ENCODE measurements around the gene BCR. TPM values are rescaled to one million over a fixed set of nuclear protein-coding genes. Genes with fewer than 3 reads are reported as not detected.

BCR gene
- total RNA-seq, 2 experiments from 2014 or later = 42.2 to 51.3 TPM

- peaks cover 10% of the 10 kb centered on the region for H3K4me1 ChIP-seq (ENCODE audit: insufficient read depth, low read length, poor library complexity, severe bottlenecking)
- peaks cover 33% of the 10 kb centered on the region; the same call in 1 of the 2 replicates for H3K36me3 ChIP-seq (ENCODE audit: insufficient read depth, low read length)
- no TSS peak for BruUV-seq (replicated peaks)
- TF ChIP-seq EZH2phosphoT487 (IDR thresholded peaks at IDR 0.05; ENCODE audit: borderline replicate concordance, low read depth, low read length) (no peak), CTCF (conservative IDR thresholded peaks at IDR 0.05; ENCODE audit: low read length) (no peak)
- POLR2A ChIA-PET = no interaction called here
- H4K20me1 ChIP-seq (ENCODE audit: insufficient read depth, low read length) = no peaks in the 10 kb centered on the region
- no peak for DNase-seq (ENCODE audit: low spot score)
- no peaks in the 10 kb centered on the region for H3K79me2 ChIP-seq (ENCODE audit: insufficient read depth, low read depth, low read length)
- intact Hi-C loops (cut with micrococcal nuclease; ENCODE audit: unreplicated experiment) = no loop called here
- H3K27ac ChIP-seq (ENCODE audit: low read depth, low read length, poor library complexity, severe bottlenecking) = no peak overlapping the region
- H3K9me2 ChIP-seq (ENCODE audit: insufficient read depth, low read length) = no peaks in the 10 kb centered on the region
- no peak overlapping the region for H3K4me2 ChIP-seq (ENCODE audit: low read length)
- H3K9me3 ChIP-seq (ENCODE audit: low read length) = no peaks in the 10 kb centered on the region
- no peak overlapping the region for H2AFZ ChIP-seq (ENCODE audit: low read length)
- no peak overlapping the region for H3K4me3 ChIP-seq (ENCODE audit: low read depth, low read length, poor library complexity, severe bottlenecking)
- CTCF ChIA-PET (ENCODE audit: unreplicated experiment) = no interaction called here
Measured at GRCh38 chr22:23285734-23286133, 105.4 kb downstream of the BCR start.

- intact Hi-C loops (cut with micrococcal nuclease; ENCODE audit: unreplicated experiment) = no loop called here
- no TSS peak for BruUV-seq (replicated peaks)
- ChIA-PET POLR2A (no interaction called here), CTCF (ENCODE audit: unreplicated experiment) (no interaction called here)
- Histone ChIP-seq H3K36me3 (ENCODE audit: insufficient read depth, low read length) (peaks cover 34% of the 10 kb centered on the region; the same call in 1 of the 2 replicates), H4K20me1 (ENCODE audit: insufficient read depth, low read length) (no peaks in the 10 kb centered on the region), H3K9me2 (ENCODE audit: insufficient read depth, low read length) (no peaks in the 10 kb centered on the region), H2AFZ (ENCODE audit: low read length) (no peak overlapping the region), H3K27ac (ENCODE audit: low read depth, low read length, poor library complexity, severe bottlenecking) (no peak overlapping the region), H3K79me2 (ENCODE audit: insufficient read depth, low read depth, low read length) (no peaks in the 10 kb centered on the region), H3K9me3 (ENCODE audit: low read length) (no peaks in the 10 kb centered on the region), H3K4me3 (ENCODE audit: low read depth, low read length, poor library complexity, severe bottlenecking) (no peak overlapping the region), H3K4me1 (ENCODE audit: insufficient read depth, low read length, poor library complexity, severe bottlenecking) (peaks cover 5% of the 10 kb centered on the region), H3K4me2 (ENCODE audit: low read length) (no peak overlapping the region)
- no peak for DNase-seq (ENCODE audit: low spot score)
- no peak for TF ChIP-seq CTCF (conservative IDR thresholded peaks at IDR 0.05; ENCODE audit: low read length)
- TF ChIP-seq EZH2phosphoT487 (IDR thresholded peaks at IDR 0.05; ENCODE audit: borderline replicate concordance, low read depth, low read length) = no peak
Measured at GRCh38 chr22:23286296-23286695, 106.0 kb downstream of the BCR start.

- Histone ChIP-seq H3K4me2 (ENCODE audit: low read length) (no peak overlapping the region), H3K4me1 (ENCODE audit: insufficient read depth, low read length, poor library complexity, severe bottlenecking) (no peaks in the 10 kb centered on the region), H4K20me1 (ENCODE audit: insufficient read depth, low read length) (no peaks in the 10 kb centered on the region), H3K79me2 (ENCODE audit: insufficient read depth, low read depth, low read length) (no peaks in the 10 kb centered on the region), H3K36me3 (ENCODE audit: insufficient read depth, low read length) (peaks cover 38% of the 10 kb centered on the region; the same call in 1 of the 2 replicates), H3K9me2 (ENCODE audit: insufficient read depth, low read length) (no peaks in the 10 kb centered on the region), H3K4me3 (ENCODE audit: low read depth, low read length, poor library complexity, severe bottlenecking) (no peak overlapping the region), H2AFZ (ENCODE audit: low read length) (no peak overlapping the region), H3K9me3 (ENCODE audit: low read length) (no peaks in the 10 kb centered on the region), H3K27ac (ENCODE audit: low read depth, low read length, poor library complexity, severe bottlenecking) (no peak overlapping the region)
- no peak for TF ChIP-seq CTCF (conservative IDR thresholded peaks at IDR 0.05; ENCODE audit: low read length)
- TF ChIP-seq EZH2phosphoT487 (IDR thresholded peaks at IDR 0.05; ENCODE audit: borderline replicate concordance, low read depth, low read length) = no peak
- intact Hi-C loops (cut with micrococcal nuclease; ENCODE audit: unreplicated experiment) = no loop called here
- DNase-seq (ENCODE audit: low spot score) = no peak
- ChIA-PET POLR2A (no interaction called here), CTCF (ENCODE audit: unreplicated experiment) (no interaction called here)
- no TSS peak for BruUV-seq (replicated peaks)
Measured at GRCh38 chr22:23287136-23288095, 107.1 kb downstream of the BCR start.
